HuH-7 (cell line): ENCODE results near the gene NOTUM.
"Not testable (repeated sequence)": the region's sequence is repeated elsewhere in the genome, so short reads cannot be mapped to it uniquely, and the experiment has no call there.

ENCODE experiments used
- DNase-seq: peaks from one replicate; pipeline ENCODE4 v3.0.0; 2011; ENCODE audit warnings: low spot score

The NOTUM gene

DNA sequence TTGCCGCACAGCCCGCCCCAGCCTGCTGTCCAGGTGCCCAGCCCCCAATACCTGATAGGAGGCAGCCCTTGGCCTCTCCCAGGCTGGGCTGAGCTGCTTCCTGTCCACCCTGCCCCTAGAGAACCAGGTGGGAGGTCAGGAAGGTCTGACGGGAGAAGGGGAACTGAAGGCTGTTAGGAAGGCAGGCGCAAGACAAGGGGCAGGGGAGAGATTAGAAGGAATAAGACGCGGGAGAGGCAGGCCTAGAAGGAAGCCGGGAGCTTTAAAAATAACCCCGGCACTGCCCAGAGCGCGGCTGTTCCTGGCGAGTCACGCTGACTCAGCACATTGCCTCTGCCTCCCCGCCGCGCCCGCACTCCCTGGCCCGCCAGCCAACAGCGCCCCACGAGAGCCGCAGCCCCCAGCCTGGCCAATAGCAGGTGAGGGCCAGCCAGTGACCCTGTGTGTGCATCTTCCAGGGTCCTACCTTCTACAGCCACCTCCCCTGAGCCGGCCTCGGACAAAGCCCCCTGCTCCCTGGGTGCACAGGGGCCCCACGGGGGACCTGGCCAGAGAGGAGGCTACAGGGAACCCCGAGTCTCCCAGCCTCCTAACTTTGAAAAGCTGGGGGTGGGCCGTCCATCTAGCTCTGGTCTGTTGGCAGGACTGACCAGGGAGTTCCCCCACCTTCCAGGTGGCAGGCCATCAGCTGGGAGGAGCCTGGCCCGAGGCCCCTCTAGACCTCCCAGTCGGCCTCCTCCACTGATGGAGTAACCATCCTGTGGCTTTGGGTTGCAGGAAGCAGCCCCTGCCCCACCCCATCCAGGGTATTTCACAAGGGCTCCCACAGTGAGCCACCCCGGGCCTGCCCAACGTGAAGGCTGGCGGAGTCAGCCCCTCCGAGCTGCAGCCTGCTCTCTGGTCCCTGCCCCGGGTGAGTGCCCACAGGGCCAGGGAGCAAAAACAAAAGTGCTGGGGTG, 37.4 kb downstream of the NOTUM start:
- no peak for DNase-seq

GRCh38 chr17:81922566-81923301, 38.3 kb downstream of the NOTUM start:
- no peak for DNase-seq

DNA sequence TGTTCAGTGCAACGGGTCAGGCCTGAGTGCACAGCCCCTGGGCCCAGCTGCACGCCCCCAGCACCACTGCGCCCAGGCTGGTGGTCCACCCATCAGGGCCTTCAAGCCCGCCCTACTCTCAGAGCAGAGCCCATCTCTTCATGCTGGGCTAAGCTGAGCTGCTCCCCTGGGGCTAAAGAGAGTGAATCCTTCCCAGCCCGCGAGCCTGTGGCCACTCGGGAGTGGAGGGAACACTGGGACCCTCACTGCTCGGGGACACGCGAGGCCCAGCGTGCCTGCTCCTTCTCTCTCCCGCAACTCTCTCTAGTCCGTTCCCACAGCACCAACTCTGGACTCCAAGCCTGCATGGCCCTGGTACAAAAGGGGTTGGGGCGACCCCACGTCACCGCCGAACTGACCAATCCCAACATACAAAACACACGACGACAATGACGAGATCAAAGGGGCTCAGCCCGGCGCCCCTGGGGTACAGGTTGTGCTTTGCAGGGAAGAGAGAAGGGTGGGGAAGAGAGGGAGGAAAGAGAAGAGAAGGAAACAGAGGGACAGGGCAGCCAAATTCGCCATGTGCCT, 38.9 kb downstream of the NOTUM start:
- no peak for DNase-seq

DNA sequence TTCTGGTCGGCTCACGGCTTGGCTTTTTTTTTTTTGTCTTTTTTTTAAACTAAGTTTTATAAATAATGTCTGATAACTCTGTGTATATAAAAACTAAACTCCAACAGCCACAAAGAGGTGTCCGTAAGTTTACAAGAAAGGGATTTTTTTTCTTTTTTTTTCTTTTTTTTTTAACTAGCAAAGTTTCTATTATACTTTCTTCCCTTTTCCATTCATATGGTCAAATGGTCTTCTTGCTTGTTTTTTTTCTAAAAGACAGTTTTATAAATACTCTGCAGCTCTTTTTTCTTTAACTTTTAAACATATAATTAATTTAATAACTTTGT, 39.5 kb downstream of the NOTUM start:
- no peak for DNase-seq

DNA sequence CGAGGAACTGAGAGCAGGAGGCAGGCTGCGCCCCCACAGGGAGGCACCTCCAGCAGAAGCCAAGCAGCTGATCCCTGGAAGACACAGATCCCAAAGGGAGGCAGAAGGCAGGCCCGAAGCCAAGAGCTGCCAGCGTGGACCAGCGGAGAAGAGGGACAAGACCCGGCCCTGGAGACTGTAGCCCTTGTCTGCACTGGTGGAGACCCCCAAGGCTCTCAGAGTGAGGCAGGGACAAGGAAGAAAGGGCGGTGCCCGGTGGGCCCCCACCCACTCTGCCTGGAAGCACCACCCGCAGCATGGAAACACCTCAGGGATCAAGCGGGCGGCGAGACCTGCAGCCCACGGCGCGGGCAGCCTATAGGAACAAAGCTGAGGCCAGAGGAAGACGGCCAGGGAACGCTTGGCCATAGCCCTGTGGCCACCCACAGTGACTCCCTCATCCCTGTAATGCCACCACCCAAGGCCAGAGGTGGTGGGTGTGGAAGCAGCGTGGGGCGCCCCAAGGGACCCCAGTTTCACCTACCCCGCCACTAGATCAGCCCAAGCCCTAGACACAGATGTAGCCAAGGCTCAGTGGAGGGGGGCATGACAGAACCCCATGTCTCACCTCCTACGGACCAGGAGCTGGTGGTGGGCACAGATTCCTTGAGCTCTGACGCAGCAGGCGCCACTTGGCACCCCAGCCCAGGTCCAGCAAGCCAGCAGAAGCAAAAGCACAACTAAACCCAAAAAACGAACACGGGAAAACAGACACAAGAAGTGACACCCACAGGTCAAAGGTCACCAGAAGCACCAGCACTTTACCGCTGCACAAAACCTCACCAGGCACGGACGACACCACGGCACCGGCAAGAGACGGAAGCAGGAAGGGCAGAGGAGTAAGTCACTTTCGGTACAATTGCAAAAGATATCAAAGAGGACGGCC, 40.1 kb downstream of the NOTUM start:
- DNase-seq, result no peak

- no peak for DNase-seq
Observed at GRCh38 chr17:81918832-81919545, 42.0 kb downstream of the NOTUM start.

DNA sequence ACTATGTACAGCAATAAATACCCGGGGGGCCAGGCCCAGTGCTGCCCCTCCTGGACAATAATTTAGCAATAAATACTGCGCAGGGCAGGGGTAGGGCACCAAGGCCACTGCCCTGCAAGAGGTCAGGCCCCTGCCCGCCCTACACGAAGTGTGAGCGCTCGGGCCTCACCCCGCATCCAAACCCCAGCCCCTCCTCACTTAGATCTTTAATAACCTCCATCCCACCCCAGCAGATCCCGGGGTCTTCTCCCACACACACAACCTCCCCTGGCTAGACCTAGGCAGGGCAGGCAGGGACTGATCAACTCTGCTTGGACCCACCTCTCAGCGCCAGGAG, 42.7 kb downstream of the NOTUM start:
- not testable (repeated sequence) for DNase-seq

- DNase-seq, result peak; percentile 99
Observed at GRCh38 chr17:81917565-81918332, 43.2 kb downstream of the NOTUM start, which contains the start of gene SIRT7. Gene SIRT7, minus strand, starts transcription at chr17:81918176. Its CDS starts 45 bp downstream, at chr17:81918131.

DNA sequence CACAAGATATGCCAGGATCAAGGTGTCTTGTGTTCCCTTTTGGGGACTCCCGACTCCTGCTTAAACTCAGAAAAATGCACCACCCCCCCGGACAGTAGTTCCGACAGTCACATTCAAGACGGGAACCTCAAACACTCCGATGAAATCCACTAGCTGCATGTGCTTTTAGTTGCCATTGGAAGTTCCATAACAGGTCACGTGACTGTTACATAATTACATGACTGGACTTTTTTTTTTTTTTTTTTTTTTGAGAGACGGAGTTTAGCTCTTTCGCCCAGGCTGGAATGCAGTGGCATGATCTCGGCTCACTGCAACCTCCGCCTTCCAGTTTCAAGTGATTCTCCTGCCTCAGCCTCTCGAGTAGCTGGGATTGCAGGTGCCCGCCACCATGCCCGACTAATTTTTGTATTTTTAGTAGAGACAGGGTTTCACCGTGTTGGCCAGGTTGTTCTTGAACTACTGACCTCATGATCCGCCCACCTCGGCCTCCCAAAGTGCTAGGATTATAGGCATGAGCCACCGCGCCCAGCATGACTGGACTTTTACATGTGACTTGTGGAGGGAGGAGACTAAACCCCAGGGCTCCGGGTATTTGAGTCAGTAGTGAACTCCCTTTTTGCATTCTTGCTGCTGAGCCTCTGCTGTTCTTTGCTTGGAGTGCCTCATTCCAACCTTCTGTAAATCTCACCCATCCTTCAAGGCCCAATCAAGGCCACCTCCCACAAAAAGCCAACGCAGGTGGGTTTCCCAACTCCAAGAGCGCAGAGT, 44.6 kb downstream of the NOTUM start:
- DNase-seq, result no peak

- no peak for DNase-seq
Observed at GRCh38 chr17:81915331-81915730, 45.7 kb downstream of the NOTUM start.

DNA sequence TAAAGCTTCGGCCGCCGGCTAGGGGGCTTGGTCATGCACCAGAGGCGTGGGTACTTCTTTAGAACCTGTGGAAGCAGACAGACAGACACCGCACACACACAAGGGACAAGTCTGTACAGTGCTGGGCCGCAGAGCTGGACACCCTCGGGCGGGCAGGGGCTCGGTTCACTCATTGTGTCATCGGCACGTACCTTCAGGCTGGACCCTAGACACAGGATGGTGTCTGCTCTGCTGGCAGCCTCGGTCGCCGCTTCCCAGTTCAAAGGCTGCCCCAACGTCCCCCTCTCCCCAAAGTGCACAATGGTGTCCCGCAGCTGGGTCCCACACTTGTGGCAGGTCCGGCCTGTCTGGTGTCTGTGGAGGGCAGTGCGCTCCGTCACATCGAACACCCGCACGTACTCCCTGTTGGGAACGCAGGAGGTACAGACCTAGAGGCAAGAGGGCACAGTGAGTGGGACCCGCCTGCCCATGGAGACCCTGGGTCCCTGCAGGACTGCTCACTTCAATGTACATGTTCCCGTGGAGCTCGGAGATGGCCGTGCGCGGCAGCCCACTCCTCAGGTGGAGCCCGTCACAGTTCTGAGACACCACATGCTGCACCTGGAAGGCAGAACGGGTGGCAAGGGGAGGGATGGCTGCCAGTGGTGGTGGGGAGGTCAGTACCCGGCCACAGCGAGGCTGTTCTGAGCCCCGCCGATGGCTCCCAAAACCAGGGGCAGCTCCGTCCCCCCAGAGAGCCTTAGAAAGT, 46.7 kb downstream of the NOTUM start:
- DNase-seq, result no peak

- DNase-seq, result no peak
Observed at GRCh38 chr17:81913394-81914102, 47.4 kb downstream of the NOTUM start.

DNA sequence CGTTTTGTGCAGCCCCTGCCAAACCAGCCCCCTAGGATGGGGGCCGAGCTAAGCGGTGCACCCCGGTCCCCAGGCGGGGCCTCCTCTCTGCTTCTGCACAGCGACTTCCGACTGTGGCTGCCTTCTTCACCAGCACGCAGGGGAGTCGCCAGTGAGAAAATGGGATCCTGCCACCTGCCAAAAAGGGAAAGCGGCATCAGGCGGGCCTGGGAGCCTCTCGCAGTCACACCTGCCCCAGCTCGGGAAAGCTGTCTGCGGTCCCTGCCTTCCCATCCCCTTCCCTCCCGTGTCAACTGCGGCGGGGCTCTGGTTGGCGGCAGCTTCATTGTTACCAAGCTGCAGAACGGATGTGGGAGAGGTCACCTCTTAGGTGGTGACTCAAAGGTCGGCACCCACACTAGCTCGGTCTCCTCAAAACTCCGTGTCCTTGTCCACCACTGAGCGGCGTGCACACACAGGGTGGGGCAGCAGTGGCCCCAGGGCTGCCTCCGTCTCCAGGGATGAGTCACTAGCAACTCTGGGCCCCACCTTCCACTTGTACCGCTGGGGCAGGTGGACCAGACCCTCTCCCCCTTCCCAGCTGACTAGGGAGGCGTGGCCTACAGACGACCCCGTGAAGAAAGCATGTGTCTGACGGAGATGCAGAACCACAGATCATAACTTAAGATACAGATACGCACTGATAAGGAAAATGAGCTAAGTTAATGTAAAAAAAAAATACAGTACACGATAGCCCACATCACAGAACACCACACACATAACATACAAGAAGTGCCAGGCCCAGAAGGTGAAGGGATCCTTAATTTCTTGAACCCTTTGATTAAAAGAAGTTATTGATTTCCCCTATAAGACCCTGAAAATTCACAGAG, 48.3 kb downstream of the NOTUM start:
- no peak for DNase-seq

- DNase-seq, result no peak
Observed at GRCh38 chr17:81911969-81912368, 49.0 kb downstream of the NOTUM start.

- DNase-seq, result peak; percentile 99
Observed at GRCh38 chr17:81911277-81911961, 49.6 kb downstream of the NOTUM start, which contains the start of gene PCYT2. Gene PCYT2, minus strand, starts transcription at chr17:81911399. Its CDS starts 44 bp downstream, at chr17:81911355.

GRCh38 chr17:81910840-81911276, 50.1 kb downstream of the NOTUM start:
- peak; percentile 43 for DNase-seq
